Measurements from ENCODE around the gene ELP4. TPM values are rescaled to one million over a fixed set of nuclear protein-coding genes. Genes with fewer than 3 reads are reported as not detected.

The ELP4 gene
- total RNA-seq, 1 donor from 2014 or later, result 25.6 TPM

DNA sequence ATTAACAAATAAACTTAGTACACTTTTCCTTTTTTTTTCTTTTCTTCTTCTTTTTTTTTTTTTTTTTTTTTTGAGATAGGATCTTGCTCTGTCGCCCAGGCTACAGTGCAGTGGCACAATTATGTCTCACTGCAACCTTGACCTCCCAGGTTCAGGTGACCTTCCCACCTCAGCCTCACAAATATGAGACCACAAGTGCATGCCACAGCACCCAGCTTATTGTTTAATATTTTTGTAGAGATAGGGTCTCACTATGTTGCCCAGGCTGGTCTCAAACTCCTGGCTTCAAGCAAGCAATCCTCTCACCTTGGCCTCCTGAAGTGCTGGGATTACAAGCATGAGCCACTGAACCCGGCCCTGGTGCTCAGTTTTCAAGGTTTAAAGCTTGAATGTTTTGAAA, 88.9 kb downstream of the ELP4 start:
- H3K27ac ChIP-seq (ENCODE audit: low read depth, low read length), result no peak overlapping the region
- H3K9me3 ChIP-seq (ENCODE audit: control insufficient read depth in 3 of 3, low read length in 3 of 3), result no peaks in the 10 kb centered on the region
- no peaks in the 10 kb centered on the region for H3K4me1 ChIP-seq (ENCODE audit: control insufficient read depth in 3 of 3, insufficient read depth in 3 of 3, low read length in 3 of 3)
- no peak overlapping the region for H3K4me3 ChIP-seq (ENCODE audit: low read length in 3 of 3)
- no peaks in the 10 kb centered on the region for H3K36me3 ChIP-seq (ENCODE audit: control insufficient read depth in 3 of 3, insufficient read depth in 3 of 3, low read length in 3 of 3)
- H3K27me3 ChIP-seq (ENCODE audit: control insufficient read depth in 3 of 3, insufficient read depth in 3 of 3, low read length in 3 of 3), result no peaks in the 10 kb centered on the region
- H3K9ac ChIP-seq (ENCODE audit: low read depth in 1 of 3, low read length in 3 of 3), result no peak overlapping the region

DNA sequence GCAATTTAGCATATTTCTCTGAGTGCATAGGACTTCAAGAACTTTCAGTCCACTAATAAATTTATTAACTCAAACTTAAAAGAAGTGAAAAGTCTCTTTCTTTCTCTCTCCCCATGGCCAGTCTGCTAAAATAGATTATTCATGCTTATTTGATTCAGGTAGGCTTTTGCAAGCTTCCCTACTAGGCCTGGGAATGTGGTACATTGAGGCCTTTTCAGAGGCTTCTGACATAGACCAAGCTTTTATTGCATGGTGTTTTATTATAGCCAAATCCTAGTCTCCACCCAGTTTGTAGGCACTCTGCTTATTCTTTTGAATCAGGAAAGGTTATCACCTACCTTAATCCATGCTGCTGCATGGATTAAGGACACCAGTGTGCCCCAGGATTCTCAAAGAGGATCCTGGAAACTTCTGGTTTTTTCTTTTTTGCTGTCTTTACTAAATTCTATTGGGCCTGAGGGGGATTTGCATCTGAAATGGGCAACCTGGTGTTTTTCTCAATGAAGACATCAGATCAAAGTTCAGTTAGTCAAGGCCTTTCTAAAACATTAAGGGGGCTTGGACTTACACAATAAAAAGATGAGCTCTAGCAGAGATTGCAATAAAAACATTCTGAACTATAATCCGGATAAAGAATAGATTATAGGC, 92.2 kb downstream of the ELP4 start:
- peaks cover 0 to under 1% (median 0%) of the 10 kb centered on the region in 3 donors for H3K36me3 ChIP-seq (ENCODE audit: control insufficient read depth in 3 of 3, insufficient read depth in 3 of 3, low read length in 3 of 3)
- H3K27me3 ChIP-seq (ENCODE audit: control insufficient read depth in 3 of 3, insufficient read depth in 3 of 3, low read length in 3 of 3), result no peaks in the 10 kb centered on the region
- no peak overlapping the region for H3K4me3 ChIP-seq (ENCODE audit: low read length in 3 of 3)
- no peak overlapping the region for H3K27ac ChIP-seq (ENCODE audit: low read depth, low read length)
- H3K9me3 ChIP-seq (ENCODE audit: control insufficient read depth in 3 of 3, low read length in 3 of 3), result no peaks in the 10 kb centered on the region
- no peak overlapping the region for H3K9ac ChIP-seq (ENCODE audit: low read depth in 1 of 3, low read length in 3 of 3)
- H3K4me1 ChIP-seq (ENCODE audit: control insufficient read depth in 3 of 3, insufficient read depth in 3 of 3, low read length in 3 of 3), result no peaks in the 10 kb centered on the region

DNA sequence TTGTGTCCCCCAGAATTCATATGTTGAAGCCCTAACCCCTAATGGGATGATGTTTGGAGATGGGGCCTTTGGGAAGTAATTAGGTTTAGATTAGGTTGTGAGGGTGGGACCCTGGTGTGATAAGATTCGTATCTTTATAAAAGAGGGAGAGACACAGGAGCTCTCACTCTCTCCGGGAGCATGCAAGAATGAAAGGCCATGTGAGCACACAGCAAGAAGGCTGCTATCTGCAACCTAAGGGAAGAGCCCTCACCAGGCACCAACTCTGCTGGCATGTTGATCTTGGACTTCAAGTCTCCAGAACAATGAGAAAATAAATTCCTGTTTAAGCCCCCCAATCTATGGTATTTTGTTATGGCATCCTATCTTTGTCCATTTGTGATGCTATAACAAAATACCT, 97.3 kb downstream of the ELP4 start:
- Histone ChIP-seq H3K27ac (ENCODE audit: low read depth, low read length) (no peak overlapping the region), H3K36me3 (ENCODE audit: control insufficient read depth in 3 of 3, insufficient read depth in 3 of 3, low read length in 3 of 3) (peaks cover 0 to 3% (median 0%) of the 10 kb centered on the region in 3 donors), H3K9ac (ENCODE audit: low read depth in 1 of 3, low read length in 3 of 3) (no peak overlapping the region), H3K27me3 (ENCODE audit: control insufficient read depth in 3 of 3, insufficient read depth in 3 of 3, low read length in 3 of 3) (no peaks in the 10 kb centered on the region), H3K9me3 (ENCODE audit: control insufficient read depth in 3 of 3, low read length in 3 of 3) (no peaks in the 10 kb centered on the region), H3K4me1 (ENCODE audit: control insufficient read depth in 3 of 3, insufficient read depth in 3 of 3, low read length in 3 of 3) (no peaks in the 10 kb centered on the region), H3K4me3 (ENCODE audit: low read length in 3 of 3) (no peak overlapping the region)

DNA sequence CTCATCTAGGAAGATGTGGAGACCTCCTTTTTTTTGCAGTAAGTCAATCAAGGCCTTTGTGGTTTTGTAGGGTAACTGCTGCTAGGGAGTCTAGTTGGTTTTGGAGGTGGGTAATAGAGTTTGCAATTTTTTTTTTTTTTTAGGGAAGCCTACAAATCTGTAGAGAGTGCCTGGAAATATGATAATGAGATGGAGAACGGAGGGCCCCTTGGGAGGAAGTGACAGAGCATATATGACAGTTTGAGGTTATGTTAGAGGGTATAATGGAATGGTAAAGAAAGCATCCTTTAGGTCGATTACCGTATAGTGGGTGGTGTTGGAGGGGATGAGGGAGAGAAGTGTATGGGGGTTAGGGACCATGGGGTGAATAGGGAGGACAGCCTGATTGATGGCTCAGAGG, 98.3 kb downstream of the ELP4 start:
- Histone ChIP-seq H3K4me3 (ENCODE audit: low read length in 3 of 3) (no peak overlapping the region), H3K9ac (ENCODE audit: low read depth in 1 of 3, low read length in 3 of 3) (no peak overlapping the region), H3K27ac (ENCODE audit: low read depth, low read length) (no peak overlapping the region), H3K4me1 (ENCODE audit: control insufficient read depth in 3 of 3, insufficient read depth in 3 of 3, low read length in 3 of 3) (no peaks in the 10 kb centered on the region), H3K9me3 (ENCODE audit: control insufficient read depth in 3 of 3, low read length in 3 of 3) (no peaks in the 10 kb centered on the region), H3K27me3 (ENCODE audit: control insufficient read depth in 3 of 3, insufficient read depth in 3 of 3, low read length in 3 of 3) (no peaks in the 10 kb centered on the region), H3K36me3 (ENCODE audit: control insufficient read depth in 3 of 3, insufficient read depth in 3 of 3, low read length in 3 of 3) (peaks cover 0 to 3% (median 0%) of the 10 kb centered on the region in 3 donors)

GRCh38 chr11:31608995-31609394, 99.4 kb downstream of the ELP4 start:
- H3K27ac ChIP-seq (ENCODE audit: low read depth, low read length), result no peak overlapping the region

DNA sequence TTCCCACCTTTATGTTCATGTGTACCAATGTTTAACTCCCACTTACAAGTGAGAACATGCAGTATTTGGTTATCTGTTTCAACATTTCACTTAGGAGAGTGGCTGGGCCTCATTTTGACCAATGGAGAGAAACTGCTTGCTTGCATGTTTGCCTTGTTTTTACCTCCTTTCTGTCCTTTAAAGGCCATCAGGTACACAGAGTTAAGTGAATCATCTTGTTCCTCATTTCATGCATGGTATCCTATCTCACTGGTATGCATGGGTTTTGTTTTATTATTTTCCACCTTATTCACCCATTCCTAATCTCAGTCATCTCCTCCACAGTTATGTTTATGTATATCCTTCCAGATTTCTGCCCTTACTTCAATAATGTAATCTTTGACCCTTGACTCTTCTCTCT, 101.0 kb downstream of the ELP4 start:
- Histone ChIP-seq H3K36me3 (ENCODE audit: control insufficient read depth in 3 of 3, insufficient read depth in 3 of 3, low read length in 3 of 3) (peaks cover 0 to 3% (median 0%) of the 10 kb centered on the region in 3 donors), H3K27ac (ENCODE audit: low read depth, low read length) (no peak overlapping the region), H3K9me3 (ENCODE audit: control insufficient read depth in 3 of 3, low read length in 3 of 3) (no peaks in the 10 kb centered on the region), H3K9ac (ENCODE audit: low read depth in 1 of 3, low read length in 3 of 3) (no peak overlapping the region), H3K4me3 (ENCODE audit: low read length in 3 of 3) (no peak overlapping the region), H3K4me1 (ENCODE audit: control insufficient read depth in 3 of 3, insufficient read depth in 3 of 3, low read length in 3 of 3) (no peaks in the 10 kb centered on the region), H3K27me3 (ENCODE audit: control insufficient read depth in 3 of 3, insufficient read depth in 3 of 3, low read length in 3 of 3) (no peaks in the 10 kb centered on the region)

More at GRCh38 chr11:31608995-31609394, 99.4 kb downstream of the ELP4 start:
- no peaks in the 10 kb centered on the region for H3K9me3 ChIP-seq (ENCODE audit: control insufficient read depth in 3 of 3, low read length in 3 of 3)
- H3K4me1 ChIP-seq (ENCODE audit: control insufficient read depth in 3 of 3, insufficient read depth in 3 of 3, low read length in 3 of 3), result no peaks in the 10 kb centered on the region
- no peaks in the 10 kb centered on the region for H3K27me3 ChIP-seq (ENCODE audit: control insufficient read depth in 3 of 3, insufficient read depth in 3 of 3, low read length in 3 of 3)
- peaks cover 0 to 3% (median 0%) of the 10 kb centered on the region in 3 donors for H3K36me3 ChIP-seq (ENCODE audit: control insufficient read depth in 3 of 3, insufficient read depth in 3 of 3, low read length in 3 of 3)
- no peak overlapping the region for H3K9ac ChIP-seq (ENCODE audit: low read depth in 1 of 3, low read length in 3 of 3)
- H3K4me3 ChIP-seq (ENCODE audit: low read length in 3 of 3), result no peak overlapping the region

DNA sequence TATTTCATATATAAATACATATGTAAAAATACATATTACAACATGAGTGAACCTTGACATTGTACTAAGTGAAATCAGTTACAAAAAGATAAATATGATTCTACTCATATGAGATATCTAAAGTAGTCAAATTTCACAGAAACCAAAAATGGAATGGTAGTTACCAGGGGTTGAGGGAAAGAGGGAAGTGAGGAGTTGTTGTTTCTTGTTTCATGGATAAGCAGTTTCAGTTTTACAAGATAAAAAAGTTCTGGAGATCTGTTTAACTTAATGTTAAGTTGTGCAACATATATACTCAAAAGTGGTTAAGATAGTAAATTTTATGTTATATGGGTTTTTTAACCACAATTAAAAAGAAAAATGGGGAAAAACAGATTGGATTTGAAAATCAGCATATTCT, 107.7 kb downstream of the ELP4 start:
- Histone ChIP-seq H3K27me3 (ENCODE audit: control insufficient read depth in 3 of 3, insufficient read depth in 3 of 3, low read length in 3 of 3) (no peaks in the 10 kb centered on the region), H3K36me3 (ENCODE audit: control insufficient read depth in 3 of 3, insufficient read depth in 3 of 3, low read length in 3 of 3) (no peaks in the 10 kb centered on the region), H3K4me3 (ENCODE audit: low read length in 3 of 3) (no peak overlapping the region), H3K4me1 (ENCODE audit: control insufficient read depth in 3 of 3, insufficient read depth in 3 of 3, low read length in 3 of 3) (no peaks in the 10 kb centered on the region), H3K27ac (ENCODE audit: low read depth, low read length) (no peak overlapping the region), H3K9ac (ENCODE audit: low read depth in 1 of 3, low read length in 3 of 3) (no peak overlapping the region), H3K9me3 (ENCODE audit: control insufficient read depth in 3 of 3, low read length in 3 of 3) (no peaks in the 10 kb centered on the region)

GRCh38 chr11:31619980-31620379, 110.4 kb downstream of the ELP4 start:
- Histone ChIP-seq H3K9me3 (ENCODE audit: control insufficient read depth in 3 of 3, low read length in 3 of 3) (no peaks in the 10 kb centered on the region), H3K27me3 (ENCODE audit: control insufficient read depth in 3 of 3, insufficient read depth in 3 of 3, low read length in 3 of 3) (no peaks in the 10 kb centered on the region), H3K4me1 (ENCODE audit: control insufficient read depth in 3 of 3, insufficient read depth in 3 of 3, low read length in 3 of 3) (no peaks in the 10 kb centered on the region), H3K36me3 (ENCODE audit: control insufficient read depth in 3 of 3, insufficient read depth in 3 of 3, low read length in 3 of 3) (no peaks in the 10 kb centered on the region), H3K4me3 (ENCODE audit: low read length in 3 of 3) (no peak overlapping the region), H3K27ac (ENCODE audit: low read depth, low read length) (no peak overlapping the region), H3K9ac (ENCODE audit: low read depth in 1 of 3, low read length in 3 of 3) (no peak overlapping the region)

GRCh38 chr11:31620434-31620833, 110.9 kb downstream of the ELP4 start:
- Histone ChIP-seq H3K9ac (ENCODE audit: low read depth in 1 of 3, low read length in 3 of 3) (no peak overlapping the region), H3K4me1 (ENCODE audit: control insufficient read depth in 3 of 3, insufficient read depth in 3 of 3, low read length in 3 of 3) (no peaks in the 10 kb centered on the region), H3K27me3 (ENCODE audit: control insufficient read depth in 3 of 3, insufficient read depth in 3 of 3, low read length in 3 of 3) (no peaks in the 10 kb centered on the region), H3K36me3 (ENCODE audit: control insufficient read depth in 3 of 3, insufficient read depth in 3 of 3, low read length in 3 of 3) (no peaks in the 10 kb centered on the region), H3K27ac (ENCODE audit: low read depth, low read length) (no peak overlapping the region), H3K9me3 (ENCODE audit: control insufficient read depth in 3 of 3, low read length in 3 of 3) (no peaks in the 10 kb centered on the region), H3K4me3 (ENCODE audit: low read length in 3 of 3) (no peak overlapping the region)

GRCh38 chr11:31625868-31626267, 116.3 kb downstream of the ELP4 start:
- no peaks in the 10 kb centered on the region for H3K27me3 ChIP-seq (ENCODE audit: control insufficient read depth in 3 of 3, insufficient read depth in 3 of 3, low read length in 3 of 3)
- H3K4me1 ChIP-seq (ENCODE audit: control insufficient read depth in 3 of 3, insufficient read depth in 3 of 3, low read length in 3 of 3), result no peaks in the 10 kb centered on the region
- no peaks in the 10 kb centered on the region for H3K36me3 ChIP-seq (ENCODE audit: control insufficient read depth in 3 of 3, insufficient read depth in 3 of 3, low read length in 3 of 3)
- no peak overlapping the region for H3K4me3 ChIP-seq (ENCODE audit: low read length in 3 of 3)
- no peak overlapping the region for H3K27ac ChIP-seq (ENCODE audit: low read depth, low read length)
- H3K9ac ChIP-seq (ENCODE audit: low read depth in 1 of 3, low read length in 3 of 3), result no peak overlapping the region
- H3K9me3 ChIP-seq (ENCODE audit: control insufficient read depth in 3 of 3, low read length in 3 of 3), result no peaks in the 10 kb centered on the region
